Measurements from ENCODE around the gene EML4.

Gene EML4

GRCh38 chr2:42307180-42307579, 138.0 kb downstream of the EML4 start:
- H3K9me3 ChIP-seq (replicated peaks; ENCODE audit: insufficient read depth, low read length), result no peaks in the 10 kb centered on the region
- no peaks in the 10 kb centered on the region for H3F3A ChIP-seq (ENCODE audit: insufficient read depth, low read length)
- no peak overlapping the region for H3K4me3 ChIP-seq (ENCODE audit: low read length)
- H3K27ac ChIP-seq (ENCODE audit: low read length), result no peak overlapping the region
- no peak overlapping the region for H3K4me2 ChIP-seq (ENCODE audit: low read depth, low read length)
- no peak overlapping the region for H2AFZ ChIP-seq (ENCODE audit: low read length)
- no peaks in the 10 kb centered on the region for H4K20me1 ChIP-seq (ENCODE audit: insufficient read depth, low read length)
- no peak overlapping the region for H3K9ac ChIP-seq (ENCODE audit: low read length)
- H3K4me1 ChIP-seq (ENCODE audit: low read length), result no peaks in the 10 kb centered on the region
- H3K36me3 ChIP-seq (replicated peaks; ENCODE audit: insufficient read depth, low read length), result no peaks in the 10 kb centered on the region; the same call in none of the 2 replicates
- no peaks in the 10 kb centered on the region for H3K9me2 ChIP-seq (replicated peaks; ENCODE audit: insufficient read depth, low read length)
- no peak for TF ChIP-seq EZH2phosphoT487 (IDR thresholded peaks at IDR 0.05; ENCODE audit: low read length)
- TF ChIP-seq CTCF (IDR thresholded peaks at IDR 0.05; ENCODE audit: low read length), result no peak
- TF ChIP-seq EZH2 (optimal IDR thresholded peaks at IDR 0.05; ENCODE audit: low read depth, low read length), result no peak
- no peaks in the 10 kb centered on the region for H3K79me2 ChIP-seq (ENCODE audit: low read length)
- no peak for DNase-seq
- H3K27me3 ChIP-seq (replicated peaks; ENCODE audit: insufficient read depth, low read length), result no peaks in the 10 kb centered on the region

GRCh38 chr2:42309366-42309765, 140.2 kb downstream of the EML4 start:
- Histone ChIP-seq H3K4me3 (ENCODE audit: low read length) (no peak overlapping the region), H3F3A (ENCODE audit: insufficient read depth, low read length) (no peaks in the 10 kb centered on the region), H3K9ac (ENCODE audit: low read length) (no peak overlapping the region), H3K4me2 (ENCODE audit: low read depth, low read length) (no peak overlapping the region), H3K27me3 (replicated peaks; ENCODE audit: insufficient read depth, low read length) (no peaks in the 10 kb centered on the region), H3K9me3 (replicated peaks; ENCODE audit: insufficient read depth, low read length) (no peaks in the 10 kb centered on the region), H3K4me1 (ENCODE audit: low read length) (no peaks in the 10 kb centered on the region), H3K79me2 (ENCODE audit: low read length) (no peaks in the 10 kb centered on the region), H4K20me1 (ENCODE audit: insufficient read depth, low read length) (no peaks in the 10 kb centered on the region), H3K27ac (ENCODE audit: low read length) (no peak overlapping the region), H2AFZ (ENCODE audit: low read length) (no peak overlapping the region), H3K36me3 (replicated peaks; ENCODE audit: insufficient read depth, low read length) (no peaks in the 10 kb centered on the region; the same call in 1 of the 2 replicates), H3K9me2 (replicated peaks; ENCODE audit: insufficient read depth, low read length) (no peaks in the 10 kb centered on the region)
- DNase-seq, result no peak
- TF ChIP-seq EZH2 (optimal IDR thresholded peaks at IDR 0.05; ENCODE audit: low read depth, low read length), result no peak
- no peak for TF ChIP-seq CTCF (IDR thresholded peaks at IDR 0.05; ENCODE audit: low read length)
- TF ChIP-seq EZH2phosphoT487 (IDR thresholded peaks at IDR 0.05; ENCODE audit: low read length), result no peak

- no peak for TF ChIP-seq EZH2phosphoT487 (IDR thresholded peaks at IDR 0.05; ENCODE audit: low read length)
- TF ChIP-seq CTCF (IDR thresholded peaks at IDR 0.05; ENCODE audit: low read length), result no peak
- TF ChIP-seq EZH2 (optimal IDR thresholded peaks at IDR 0.05; ENCODE audit: low read depth, low read length), result no peak
- Histone ChIP-seq H3K36me3 (replicated peaks; ENCODE audit: insufficient read depth, low read length) (no peaks in the 10 kb centered on the region; the same call in 1 of the 2 replicates), H4K20me1 (ENCODE audit: insufficient read depth, low read length) (no peaks in the 10 kb centered on the region), H3K9ac (ENCODE audit: low read length) (no peak overlapping the region), H3F3A (ENCODE audit: insufficient read depth, low read length) (no peaks in the 10 kb centered on the region), H3K4me3 (ENCODE audit: low read length) (no peak overlapping the region), H3K27me3 (replicated peaks; ENCODE audit: insufficient read depth, low read length) (no peaks in the 10 kb centered on the region), H2AFZ (ENCODE audit: low read length) (no peak overlapping the region), H3K9me3 (replicated peaks; ENCODE audit: insufficient read depth, low read length) (no peaks in the 10 kb centered on the region), H3K4me1 (ENCODE audit: low read length) (no peaks in the 10 kb centered on the region), H3K27ac (ENCODE audit: low read length) (no peak overlapping the region), H3K79me2 (ENCODE audit: low read length) (no peaks in the 10 kb centered on the region), H3K4me2 (ENCODE audit: low read depth, low read length) (no peak overlapping the region), H3K9me2 (replicated peaks; ENCODE audit: insufficient read depth, low read length) (no peaks in the 10 kb centered on the region)
- no peak for DNase-seq
Measured at GRCh38 chr2:42310007-42310515, 140.9 kb downstream of the EML4 start.

Measured in MM.1S (cell line).